Activated T-cell treated with anti-CD3 and anti-CD28 coated beads, Interleukin-2, amount 50 U/mL, for 72 hours (primary cell): ENCODE data around the gene TIFAB. TPM values are rescaled to one million over a fixed set of nuclear protein-coding genes. Genes with fewer than 3 reads are reported as not detected.

Experiments
- ATAC-seq, 2 donors: fragments of 150-1000 bp; cut with Tn5 transposase; replicated peaks in 1 of 2; 2 replicates each; pipeline ENCODE4 v1.10.0; 2021; ENCODE audit warnings: moderate library complexity in 2 of 2, mild to moderate bottlenecking in 1 of 2
- DNase-seq, 2 donors: peaks; one replicate each; pipeline ENCODE4 v3.0.0; 2021 to 2022; ENCODE audit warnings: mixed read lengths in 1 of 2
- H3K27ac Mint-ChIP-seq: one replicate; pipeline ENCODE4 v1.8.0; 2022; ENCODE audit warnings: mild to moderate bottlenecking, moderate library complexity, mixed read lengths
- H3K27me3 Mint-ChIP-seq: one replicate; pipeline ENCODE4 v1.8.0; 2022; ENCODE audit warnings: low read depth, mixed read lengths
- H3K36me3 Mint-ChIP-seq, 2 donors: one replicate each; pipeline ENCODE4 v1.8.0; 2022; ENCODE audit warnings: mixed read lengths in 2 of 2, mild to moderate bottlenecking in 1 of 2; ENCODE audit not compliant: insufficient read depth in 2 of 2
- H3K4me1 Mint-ChIP-seq: one replicate; pipeline ENCODE4 v1.8.0; 2022; ENCODE audit warnings: low read depth, mixed read lengths
- H3K4me3 Mint-ChIP-seq, 2 donors: one replicate each; pipeline ENCODE4 v1.8.0; 2022; ENCODE audit warnings: mild to moderate bottlenecking in 2 of 2, mixed read lengths in 2 of 2, moderate library complexity in 2 of 2
- H3K9me3 Mint-ChIP-seq, 2 donors: one replicate each; pipeline ENCODE4 v1.8.0; 2022; ENCODE audit warnings: mixed read lengths in 2 of 2
- total RNA-seq, 2 donors: library from RNA; stranded (reverse); gene quantifications; one replicate each; pipeline ENCODE4 v1.2.3, GENCODE V29; 2022

TIFAB gene
- total RNA-seq, 2 donors from 2014 or later, result not detected

GRCh38 chr5:135430135-135430437, 22.1 kb downstream of the TIFAB start:
- Mint-ChIP-seq H3K4me3 (no peak overlapping the region), H3K9me3 (no peaks in the 10 kb centered on the region), H3K27me3 (no peaks in the 10 kb centered on the region)

GRCh38 chr5:135429301-135430134, 22.6 kb downstream of the TIFAB start:
- Mint-ChIP-seq H3K27ac (no peak overlapping the region), H3K4me1 (peaks cover 6% of the 10 kb centered on the region), H3K36me3 (no peaks in the 10 kb centered on the region), H3K27me3 (no peaks in the 10 kb centered on the region), H3K4me3 (no peak overlapping the region), H3K9me3 (no peaks in the 10 kb centered on the region)
- ATAC-seq (no peak), DNase-seq (no peak)

More at GRCh38 chr5:135430135-135430437, 22.1 kb downstream of the TIFAB start:
- Mint-ChIP-seq H3K4me1 (peaks cover 6% of the 10 kb centered on the region), H3K27ac (no peak overlapping the region), H3K36me3 (no peaks in the 10 kb centered on the region)
- DNase-seq, result no peak
- no peak for ATAC-seq

GRCh38 chr5:135428586-135428985, 23.6 kb downstream of the TIFAB start:
- Mint-ChIP-seq H3K4me3 (no peak overlapping the region), H3K27me3 (no peaks in the 10 kb centered on the region), H3K36me3 (no peaks in the 10 kb centered on the region), H3K9me3 (no peaks in the 10 kb centered on the region), H3K27ac (no peak overlapping the region), H3K4me1 (peaks cover 6% of the 10 kb centered on the region)
- DNase-seq (no peak), ATAC-seq (no peak)

GRCh38 chr5:135426102-135427082, 25.8 kb downstream of the TIFAB start:
- no peaks in the 10 kb centered on the region for H3K9me3 Mint-ChIP-seq
- no peak overlapping the region for H3K27ac Mint-ChIP-seq
- no peaks in the 10 kb centered on the region for H3K36me3 Mint-ChIP-seq
- DNase-seq, result peak; percentile 27 to 31
- H3K27me3 Mint-ChIP-seq, result peaks cover 6% of the 10 kb centered on the region
- peak; percentile 84 to 87 for ATAC-seq
- peaks cover 6% of the 10 kb centered on the region for H3K4me1 Mint-ChIP-seq
- H3K4me3 Mint-ChIP-seq, result no peak overlapping the region

- H3K9me3 Mint-ChIP-seq, result no peaks in the 10 kb centered on the region
- DNase-seq (no peak), ATAC-seq (no peak)
- H3K27me3 Mint-ChIP-seq, result peaks cover 8% of the 10 kb centered on the region
- no peak overlapping the region for H3K27ac Mint-ChIP-seq
- no peak overlapping the region for H3K4me3 Mint-ChIP-seq
- peaks cover 6% of the 10 kb centered on the region for H3K4me1 Mint-ChIP-seq
- no peaks in the 10 kb centered on the region for H3K36me3 Mint-ChIP-seq
These were observed 26.5 kb downstream of the TIFAB start for GRCh38 chr5:135425641-135426040.

GRCh38 chr5:135423846-135424168, 28.3 kb downstream of the TIFAB start:
- ATAC-seq, result no peak
- DNase-seq, result no peak
- H3K4me3 Mint-ChIP-seq, result no peak overlapping the region
- peaks cover 13% of the 10 kb centered on the region for H3K27me3 Mint-ChIP-seq
- peaks cover 0 to 1% of the 10 kb centered on the region in 2 donors for H3K36me3 Mint-ChIP-seq
- peaks cover 2 to 3% of the 10 kb centered on the region in 2 donors for H3K9me3 Mint-ChIP-seq
- peaks cover 6% of the 10 kb centered on the region for H3K4me1 Mint-ChIP-seq
- H3K27ac Mint-ChIP-seq, result no peak overlapping the region

GRCh38 chr5:135423146-135423845, 28.9 kb downstream of the TIFAB start:
- ATAC-seq (no peak), DNase-seq (no peak)
- Mint-ChIP-seq H3K9me3 (peaks cover 2 to 3% of the 10 kb centered on the region in 2 donors), H3K4me1 (peaks cover 6% of the 10 kb centered on the region), H3K4me3 (no peak overlapping the region), H3K27me3 (peaks cover 13% of the 10 kb centered on the region), H3K27ac (no peak overlapping the region), H3K36me3 (peaks cover 0 to 1% of the 10 kb centered on the region in 2 donors)

- peaks cover 13% of the 10 kb centered on the region for H3K27me3 Mint-ChIP-seq
- ATAC-seq (no peak), DNase-seq (no peak)
- peaks cover 2 to 3% of the 10 kb centered on the region in 2 donors for H3K9me3 Mint-ChIP-seq
- H3K27ac Mint-ChIP-seq, result no peak overlapping the region
- peaks cover 6% of the 10 kb centered on the region for H3K4me1 Mint-ChIP-seq
- peaks cover 0 to 1% of the 10 kb centered on the region in 2 donors for H3K36me3 Mint-ChIP-seq
- no peak overlapping the region for H3K4me3 Mint-ChIP-seq
These were observed 29.7 kb downstream of the TIFAB start for GRCh38 chr5:135422419-135422818.

GRCh38 chr5:135417083-135417482, 35.1 kb downstream of the TIFAB start:
- no peak for DNase-seq
- Mint-ChIP-seq H3K4me1 (no peaks in the 10 kb centered on the region), H3K27ac (no peak overlapping the region), H3K27me3 (peaks cover 19% of the 10 kb centered on the region), H3K9me3 (peaks cover 2 to 3% of the 10 kb centered on the region in 2 donors), H3K36me3 (peaks cover 0 to 1% of the 10 kb centered on the region in 2 donors), H3K4me3 (no peak overlapping the region)
- no peak for ATAC-seq

GRCh38 chr5:135405082-135405481, 47.1 kb downstream of the TIFAB start:
- Mint-ChIP-seq H3K36me3 (no peaks in the 10 kb centered on the region), H3K4me3 (no peak overlapping the region), H3K9me3 (peaks cover 0 to 3% of the 10 kb centered on the region in 2 donors), H3K4me1 (peaks cover 12% of the 10 kb centered on the region), H3K27me3 (no peaks in the 10 kb centered on the region), H3K27ac (no peak overlapping the region)
- ATAC-seq (no peak), DNase-seq (no peak)

- Mint-ChIP-seq H3K27ac (no peak overlapping the region), H3K4me3 (no peak overlapping the region), H3K4me1 (peaks cover 31% of the 10 kb centered on the region), H3K9me3 (no peaks in the 10 kb centered on the region), H3K36me3 (no peaks in the 10 kb centered on the region), H3K27me3 (no peaks in the 10 kb centered on the region)
- DNase-seq, result no peak
- no peak for ATAC-seq
These were observed 50.1 kb downstream of the TIFAB start for GRCh38 chr5:135402031-135402430.

- Mint-ChIP-seq H3K4me1 (peaks cover 43% of the 10 kb centered on the region), H3K9me3 (no peaks in the 10 kb centered on the region), H3K27me3 (no peaks in the 10 kb centered on the region), H3K27ac (peak overlapping the region; percentile 34), H3K36me3 (no peaks in the 10 kb centered on the region), H3K4me3 (peak overlapping the region; percentile 10 to 54)
- DNase-seq (no peak), ATAC-seq (no peak)
These were observed 51.3 kb downstream of the TIFAB start for GRCh38 chr5:135400866-135401265.
